Mesenchymal stem cell (in vitro differentiated cells and primary cell): ENCODE results near the gene SULT1A2.

Source experiments
- DNase-seq: peaks from one replicate; pipeline ENCODE4 v3.0.0-alpha.2; 2013
- H2AFZ ChIP-seq: one replicate; pipeline ENCODE4 v1.6.1; 2013; ENCODE audit warnings: low read depth, mild to moderate bottlenecking, control low read depth, inconsistent platforms, low read length, moderate library complexity
- H2AK5ac ChIP-seq: 2 replicates; pipeline ENCODE4 v1.6.1; 2013; ENCODE audit warnings: low read length, moderate library complexity, mild to moderate bottlenecking, inconsistent platforms; ENCODE audit not compliant: severe bottlenecking
- H2BK120ac ChIP-seq: one replicate; pipeline ENCODE4 v1.6.1; 2013; ENCODE audit warnings: low read depth, mild to moderate bottlenecking, inconsistent platforms, low read length, moderate library complexity
- H2BK12ac ChIP-seq, 2 experiments: one replicate each; pipeline ENCODE4 v1.6.1; 2013; ENCODE audit warnings: inconsistent platforms in 2 of 2, low read length in 2 of 2, mild to moderate bottlenecking in 2 of 2, moderate library complexity in 2 of 2, control low read depth in 1 of 2
- H2BK15ac ChIP-seq: one replicate; pipeline ENCODE4 v1.6.1; 2013; ENCODE audit warnings: mild to moderate bottlenecking, low read depth, inconsistent platforms; ENCODE audit not compliant: poor library complexity, severe bottlenecking
- H2BK5ac ChIP-seq: 2 replicates; pipeline ENCODE4 v1.6.1; 2013; ENCODE audit warnings: low read depth, mild to moderate bottlenecking, low read length, control low read depth, inconsistent platforms; ENCODE audit not compliant: poor library complexity, severe bottlenecking
- H3K14ac ChIP-seq, 2 experiments: one replicate each; pipeline ENCODE4 v1.6.1; 2013; ENCODE audit warnings: inconsistent platforms in 2 of 2, low read length in 2 of 2, control low read depth in 1 of 2, mild to moderate bottlenecking in 1 of 2, moderate library complexity in 1 of 2
- H3K18ac ChIP-seq, 2 experiments: one replicate each; pipeline ENCODE4 v1.6.1; 2013; ENCODE audit warnings: inconsistent platforms in 2 of 2, low read length in 2 of 2, control low read depth in 1 of 2, low read depth in 1 of 2, mild to moderate bottlenecking in 1 of 2
- H3K23ac ChIP-seq, 2 experiments: one replicate each; pipeline ENCODE4 v1.6.1; 2013; ENCODE audit warnings: inconsistent platforms in 2 of 2, low read length in 2 of 2, mild to moderate bottlenecking in 2 of 2, moderate library complexity in 2 of 2, control low read depth in 1 of 2
- H3K27ac ChIP-seq: 2 replicates; pipeline ENCODE4 v1.5.1; 2013; ENCODE audit warnings: mild to moderate bottlenecking, moderate library complexity, low read length, control low read depth, inconsistent platforms; ENCODE audit not compliant: poor library complexity, severe bottlenecking
- H3K27me3 ChIP-seq, 2 experiments: 2 replicates each; pipeline versions ENCODE4 v1.6.1 to v1.7.0; 2013; ENCODE audit warnings: low read length in 2 of 2, mild to moderate bottlenecking in 2 of 2, moderate library complexity in 2 of 2, control low read depth in 1 of 2, inconsistent platforms in 1 of 2; ENCODE audit not compliant: control insufficient read depth in 1 of 2, insufficient read depth in 1 of 2
- H3K36me3 ChIP-seq, 2 experiments: 2 replicates each; pipeline versions ENCODE4 v1.6.1 to v1.7.0; 2013; ENCODE audit warnings: low read length in 2 of 2, control low read depth in 1 of 2, inconsistent platforms in 1 of 2, low read depth in 1 of 2, mild to moderate bottlenecking in 1 of 2; ENCODE audit not compliant: insufficient read depth in 2 of 2, control insufficient read depth in 1 of 2
- H3K4ac ChIP-seq, 2 experiments: one replicate each; pipeline ENCODE4 v1.6.1; 2013; ENCODE audit warnings: inconsistent platforms in 2 of 2, low read length in 2 of 2, mild to moderate bottlenecking in 2 of 2, moderate library complexity in 2 of 2, control low read depth in 1 of 2, low read depth in 1 of 2
- H3K4me1 ChIP-seq: 2 replicates; pipeline ENCODE4 v1.6.1; 2013; ENCODE audit warnings: low read depth, low read length, control low read depth; ENCODE audit not compliant: control insufficient read depth, insufficient read depth
- H3K4me2 ChIP-seq: 2 replicates; pipeline ENCODE4 v1.6.1; 2013; ENCODE audit warnings: low read length, mild to moderate bottlenecking, inconsistent platforms; ENCODE audit not compliant: poor library complexity, severe bottlenecking
- H3K4me3 ChIP-seq, 2 experiments: 2 replicates each; pipeline versions ENCODE4 v1.5.1 to v1.7.0; 2013; ENCODE audit warnings: low read length in 2 of 2, mild to moderate bottlenecking in 2 of 2, control low read depth in 1 of 2, low read depth in 1 of 2; ENCODE audit not compliant: insufficient read depth in 1 of 2
- H3K79me1 ChIP-seq: replicated peaks from 2 replicates; pipeline ENCODE4 v1.6.1; 2013; ENCODE audit warnings: mild to moderate bottlenecking, control low read depth, low read length, inconsistent platforms; ENCODE audit not compliant: poor library complexity, severe bottlenecking
- H3K9ac ChIP-seq: 2 replicates; pipeline ENCODE4 v1.7.0; 2013; ENCODE audit warnings: mild to moderate bottlenecking, low read length, moderate library complexity
- H3K9me3 ChIP-seq: 2 replicates; pipeline ENCODE4 v1.7.0; 2013; ENCODE audit warnings: mild to moderate bottlenecking, low read length; ENCODE audit not compliant: control insufficient read depth
- H4K8ac ChIP-seq: one replicate; pipeline ENCODE4 v1.6.1; 2013; ENCODE audit warnings: inconsistent platforms, mild to moderate bottlenecking, low read length, moderate library complexity
- H4K91ac ChIP-seq: one replicate; pipeline ENCODE4 v1.6.1; 2013; ENCODE audit warnings: mild to moderate bottlenecking, low read length, inconsistent platforms
- WGBS: methylation state at CpG from one replicate; pipeline ENCODE4 v1.1.7; 2013; ENCODE audit warnings: mixed read lengths; 5-methylcytosine and 5-hydroxymethylcytosine counted together

SULT1A2 gene

DNA sequence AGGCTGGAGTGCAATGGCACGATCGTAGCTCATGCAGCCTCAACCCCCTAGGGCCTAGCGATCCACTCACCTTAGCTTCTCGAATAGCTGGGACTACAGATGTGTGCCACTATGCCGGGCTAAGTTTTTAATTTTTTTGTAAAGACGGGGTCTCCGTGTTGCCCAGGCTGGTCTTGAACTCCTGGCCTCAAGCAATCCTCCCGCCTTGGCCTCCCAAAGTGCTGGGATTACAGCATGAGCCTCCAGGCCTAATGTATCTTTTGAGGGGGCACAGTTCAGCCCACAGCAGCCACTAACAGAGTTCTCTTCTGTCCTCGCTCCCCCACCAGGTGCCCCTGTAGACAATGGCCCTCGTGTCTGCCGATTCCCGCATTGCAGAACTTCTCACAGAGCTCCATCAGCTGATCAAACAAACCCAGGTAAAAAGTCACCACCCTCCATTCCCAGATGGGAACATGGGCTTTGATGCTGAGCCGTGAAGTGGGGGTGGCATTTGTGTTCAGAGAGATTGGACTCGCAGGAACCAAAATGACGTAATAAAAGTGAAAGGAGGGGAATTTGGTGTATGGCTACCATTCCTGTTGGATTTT, 16.0 kb downstream of the SULT1A2 start:
- no peak overlapping the region for H3K23ac ChIP-seq
- no peaks in the 10 kb centered on the region for H3K27me3 ChIP-seq
- peaks cover 3% of the 10 kb centered on the region for H3K4me1 ChIP-seq
- no peak for DNase-seq
- no peak overlapping the region for H2AFZ ChIP-seq
- 96% methylated on average over 13 of the region's 15 CpGs for WGBS
- no peak overlapping the region for H4K91ac ChIP-seq
- H4K8ac ChIP-seq: no peak overlapping the region
- no peak overlapping the region for H3K4me2 ChIP-seq
- H3K14ac ChIP-seq: no peak overlapping the region
- H3K36me3 ChIP-seq: peaks cover 21 to 23% of the 10 kb centered on the region in 2 experiments
- no peak overlapping the region for H2BK120ac ChIP-seq
- peaks cover 8% of the 10 kb centered on the region for H3K79me1 ChIP-seq
- no peak overlapping the region for H2BK15ac ChIP-seq
- H3K18ac ChIP-seq: no peak overlapping the region
- H3K9me3 ChIP-seq: no peaks in the 10 kb centered on the region
- H2AK5ac ChIP-seq: no peak overlapping the region
- no peak overlapping the region for H3K4ac ChIP-seq
- no peak overlapping the region for H2BK12ac ChIP-seq
- H3K4me3 ChIP-seq: no peak overlapping the region
- H2BK5ac ChIP-seq: no peak overlapping the region
- H3K27ac ChIP-seq: no peak overlapping the region
- no peak overlapping the region for H3K9ac ChIP-seq

- Histone ChIP-seq H3K18ac (no peak overlapping the region), H2BK120ac (no peak overlapping the region), H4K8ac (no peak overlapping the region), H4K91ac (no peak overlapping the region), H2AK5ac (no peak overlapping the region), H3K4ac (no peak overlapping the region), H2BK15ac (no peak overlapping the region), H3K9ac (no peak overlapping the region), H3K4me3 (no peak overlapping the region), H3K14ac (no peak overlapping the region), H3K27ac (no peak overlapping the region), H3K36me3 (peaks cover 0 to 3% of the 10 kb centered on the region in 2 experiments), H3K4me1 (peaks cover 6% of the 10 kb centered on the region), H2BK12ac (no peak overlapping the region), H2AFZ (no peak overlapping the region), H3K4me2 (no peak overlapping the region), H3K23ac (peak overlapping the region in 1 of 2 experiments; percentile 23), H3K79me1 (peaks cover 20% of the 10 kb centered on the region), H2BK5ac (no peak overlapping the region), H3K9me3 (no peaks in the 10 kb centered on the region), H3K27me3 (no peaks in the 10 kb centered on the region)
- WGBS: 98% methylated on average over 7 of the region's 8 CpGs
- no peak for DNase-seq
Measured at GRCh38 chr16:28575446-28576109, 21.3 kb downstream of the SULT1A2 start.

DNA sequence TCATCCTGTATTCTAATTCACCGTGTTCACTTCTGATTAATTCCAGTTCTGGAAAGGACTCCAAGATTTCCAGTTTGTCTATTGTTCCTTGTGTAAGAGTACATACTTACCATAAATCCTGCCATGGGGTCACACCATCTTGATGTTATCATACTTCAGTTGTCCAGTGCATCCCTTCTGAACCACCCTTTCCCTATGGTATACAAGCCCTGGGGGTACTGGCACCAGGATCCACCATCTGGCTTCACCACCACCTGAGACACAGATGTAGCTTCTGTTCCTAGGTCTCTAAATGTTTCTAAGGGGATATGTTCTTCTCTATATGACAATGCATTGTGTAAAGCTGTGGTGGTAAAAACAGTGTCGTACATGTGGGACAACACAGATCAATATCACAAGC, 21.9 kb downstream of the SULT1A2 start:
- 97% methylated on average over 2 of the region's 2 CpGs for WGBS
- Histone ChIP-seq H2BK15ac (no peak overlapping the region), H2AFZ (no peak overlapping the region), H3K9ac (no peak overlapping the region), H3K4me1 (peaks cover 6% of the 10 kb centered on the region), H3K4me2 (no peak overlapping the region), H3K23ac (no peak overlapping the region), H3K36me3 (no peaks in the 10 kb centered on the region), H3K14ac (no peak overlapping the region), H4K8ac (no peak overlapping the region), H3K9me3 (no peaks in the 10 kb centered on the region), H3K27me3 (no peaks in the 10 kb centered on the region), H2BK12ac (no peak overlapping the region), H3K4me3 (no peak overlapping the region), H2BK5ac (no peak overlapping the region), H3K79me1 (peaks cover 19% of the 10 kb centered on the region), H2BK120ac (no peak overlapping the region), H3K27ac (no peak overlapping the region), H4K91ac (no peak overlapping the region), H3K4ac (no peak overlapping the region), H2AK5ac (no peak overlapping the region), H3K18ac (no peak overlapping the region)
- no peak for DNase-seq

DNA sequence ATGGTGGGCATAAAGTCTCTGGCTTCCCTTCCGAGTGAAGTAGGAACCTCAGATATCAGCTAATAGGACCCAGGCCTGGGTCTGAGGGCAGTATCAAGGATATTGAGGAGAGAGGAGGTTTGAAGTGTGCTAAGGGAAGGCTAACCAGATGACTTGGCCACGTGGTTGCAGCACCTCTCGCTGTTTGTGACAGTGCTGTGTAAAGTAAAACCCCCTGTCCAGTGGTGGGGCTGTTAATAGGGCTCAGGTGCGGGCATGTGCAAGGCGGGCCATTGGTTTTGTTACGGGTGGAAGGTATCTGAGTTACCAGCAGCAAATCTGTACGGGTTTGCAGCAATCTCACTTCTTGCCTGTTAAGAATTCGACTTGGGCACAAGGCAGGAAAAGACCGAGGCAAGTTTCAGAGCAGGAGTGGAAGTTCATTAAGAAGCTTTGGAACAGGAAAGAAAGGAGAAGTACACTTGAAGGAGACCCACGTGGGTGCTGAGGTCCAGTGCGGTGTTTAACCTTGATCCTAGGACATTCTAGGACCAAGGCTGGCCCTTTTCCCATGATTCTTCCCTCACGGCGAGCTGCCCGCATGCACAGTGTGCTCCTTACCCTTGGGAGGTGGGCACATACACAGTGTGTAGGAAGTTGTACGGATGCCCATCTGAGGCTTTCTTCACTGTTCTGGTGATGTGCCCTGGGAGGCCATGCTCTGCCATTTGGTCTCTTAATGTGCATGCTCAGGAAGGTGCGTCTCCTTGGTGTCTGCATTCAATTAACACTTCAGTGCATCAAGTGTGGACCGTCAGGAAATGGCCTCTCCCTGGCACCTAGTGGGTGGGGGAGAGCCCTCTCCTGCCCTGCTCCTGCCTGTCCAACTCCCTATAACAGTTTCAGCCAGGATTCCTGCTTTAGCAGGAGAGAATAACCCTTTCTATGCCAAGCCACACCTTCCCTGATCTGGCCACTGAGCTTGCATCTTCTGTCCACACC, 22.8 kb downstream of the SULT1A2 start:
- no peak overlapping the region for H3K4ac ChIP-seq
- WGBS: 87% methylated on average over 17 of the region's 17 CpGs
- no peak for DNase-seq
- H2BK120ac ChIP-seq: no peak overlapping the region
- H3K4me2 ChIP-seq: no peak overlapping the region
- H3K18ac ChIP-seq: no peak overlapping the region
- no peaks in the 10 kb centered on the region for H3K27me3 ChIP-seq
- H3K14ac ChIP-seq: no peak overlapping the region
- no peak overlapping the region for H3K9ac ChIP-seq
- H3K9me3 ChIP-seq: no peaks in the 10 kb centered on the region
- H4K8ac ChIP-seq: no peak overlapping the region
- H3K79me1 ChIP-seq: peaks cover 23% of the 10 kb centered on the region
- H2AFZ ChIP-seq: no peak overlapping the region
- no peak overlapping the region for H2AK5ac ChIP-seq
- H2BK15ac ChIP-seq: no peak overlapping the region
- H3K23ac ChIP-seq: no peak overlapping the region
- H3K4me3 ChIP-seq: no peak overlapping the region
- H3K36me3 ChIP-seq: no peaks in the 10 kb centered on the region
- H3K4me1 ChIP-seq: peaks cover 6% of the 10 kb centered on the region
- H4K91ac ChIP-seq: peak overlapping the region; percentile 52
- H2BK12ac ChIP-seq: no peak overlapping the region
- H2BK5ac ChIP-seq: no peak overlapping the region
- H3K27ac ChIP-seq: no peak overlapping the region
